HL-60 (cell line): ENCODE measurements around the gene FUT9.

Experiments used
- POLR2AphosphoS5 ChIP-seq: IDR thresholded peaks from 2 replicates; pipeline ENCODE4 v1.6.1; 2012; ENCODE audit warnings: low read depth
- TF ChIP-seq, protein P1 (sequence below): IDR thresholded peaks from one replicate; pipeline ENCODE4 v1.5.1; 2011; ENCODE audit warnings: low read length, control low read depth, inconsistent platforms; ENCODE audit not compliant: insufficient read depth
- TF ChIP-seq, protein P2 (sequence below): IDR thresholded peaks from 2 replicates; pipeline ENCODE4 v1.6.1; 2012; ENCODE audit warnings: low read depth; ENCODE audit not compliant: insufficient replicate concordance

DNA sequence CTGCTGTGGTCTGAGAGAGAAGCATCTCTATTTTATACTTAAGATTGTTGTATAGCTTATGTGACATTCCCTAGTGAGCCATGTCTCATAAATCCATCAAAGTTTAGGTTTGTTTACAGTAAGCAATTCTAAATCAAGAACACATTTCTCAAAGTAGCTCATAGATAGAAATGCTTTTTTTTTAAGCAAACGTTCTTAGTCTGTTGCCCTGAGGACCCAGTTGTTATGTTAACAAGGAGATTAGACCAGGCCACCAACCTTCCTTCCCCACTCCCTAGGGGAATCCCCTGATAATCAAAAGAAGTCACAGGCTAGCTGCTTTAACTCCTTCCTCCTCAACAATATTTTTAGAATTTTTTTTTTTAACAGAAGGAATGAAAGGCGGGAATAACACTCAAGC lies 169.0 kb downstream of the FUT9 start:
- TF ChIP-seq, protein P1, sequence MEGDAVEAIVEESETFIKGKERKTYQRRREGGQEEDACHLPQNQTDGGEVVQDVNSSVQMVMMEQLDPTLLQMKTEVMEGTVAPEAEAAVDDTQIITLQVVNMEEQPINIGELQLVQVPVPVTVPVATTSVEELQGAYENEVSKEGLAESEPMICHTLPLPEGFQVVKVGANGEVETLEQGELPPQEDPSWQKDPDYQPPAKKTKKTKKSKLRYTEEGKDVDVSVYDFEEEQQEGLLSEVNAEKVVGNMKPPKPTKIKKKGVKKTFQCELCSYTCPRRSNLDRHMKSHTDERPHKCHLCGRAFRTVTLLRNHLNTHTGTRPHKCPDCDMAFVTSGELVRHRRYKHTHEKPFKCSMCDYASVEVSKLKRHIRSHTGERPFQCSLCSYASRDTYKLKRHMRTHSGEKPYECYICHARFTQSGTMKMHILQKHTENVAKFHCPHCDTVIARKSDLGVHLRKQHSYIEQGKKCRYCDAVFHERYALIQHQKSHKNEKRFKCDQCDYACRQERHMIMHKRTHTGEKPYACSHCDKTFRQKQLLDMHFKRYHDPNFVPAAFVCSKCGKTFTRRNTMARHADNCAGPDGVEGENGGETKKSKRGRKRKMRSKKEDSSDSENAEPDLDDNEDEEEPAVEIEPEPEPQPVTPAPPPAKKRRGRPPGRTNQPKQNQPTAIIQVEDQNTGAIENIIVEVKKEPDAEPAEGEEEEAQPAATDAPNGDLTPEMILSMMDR = no peak
- TF ChIP-seq POLR2AphosphoS5 = no peak
- TF ChIP-seq, protein P2, sequence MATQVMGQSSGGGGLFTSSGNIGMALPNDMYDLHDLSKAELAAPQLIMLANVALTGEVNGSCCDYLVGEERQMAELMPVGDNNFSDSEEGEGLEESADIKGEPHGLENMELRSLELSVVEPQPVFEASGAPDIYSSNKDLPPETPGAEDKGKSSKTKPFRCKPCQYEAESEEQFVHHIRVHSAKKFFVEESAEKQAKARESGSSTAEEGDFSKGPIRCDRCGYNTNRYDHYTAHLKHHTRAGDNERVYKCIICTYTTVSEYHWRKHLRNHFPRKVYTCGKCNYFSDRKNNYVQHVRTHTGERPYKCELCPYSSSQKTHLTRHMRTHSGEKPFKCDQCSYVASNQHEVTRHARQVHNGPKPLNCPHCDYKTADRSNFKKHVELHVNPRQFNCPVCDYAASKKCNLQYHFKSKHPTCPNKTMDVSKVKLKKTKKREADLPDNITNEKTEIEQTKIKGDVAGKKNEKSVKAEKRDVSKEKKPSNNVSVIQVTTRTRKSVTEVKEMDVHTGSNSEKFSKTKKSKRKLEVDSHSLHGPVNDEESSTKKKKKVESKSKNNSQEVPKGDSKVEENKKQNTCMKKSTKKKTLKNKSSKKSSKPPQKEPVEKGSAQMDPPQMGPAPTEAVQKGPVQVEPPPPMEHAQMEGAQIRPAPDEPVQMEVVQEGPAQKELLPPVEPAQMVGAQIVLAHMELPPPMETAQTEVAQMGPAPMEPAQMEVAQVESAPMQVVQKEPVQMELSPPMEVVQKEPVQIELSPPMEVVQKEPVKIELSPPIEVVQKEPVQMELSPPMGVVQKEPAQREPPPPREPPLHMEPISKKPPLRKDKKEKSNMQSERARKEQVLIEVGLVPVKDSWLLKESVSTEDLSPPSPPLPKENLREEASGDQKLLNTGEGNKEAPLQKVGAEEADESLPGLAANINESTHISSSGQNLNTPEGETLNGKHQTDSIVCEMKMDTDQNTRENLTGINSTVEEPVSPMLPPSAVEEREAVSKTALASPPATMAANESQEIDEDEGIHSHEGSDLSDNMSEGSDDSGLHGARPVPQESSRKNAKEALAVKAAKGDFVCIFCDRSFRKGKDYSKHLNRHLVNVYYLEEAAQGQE = no peak
